ENCODE measurements around the gene PPIG.

DNA sequence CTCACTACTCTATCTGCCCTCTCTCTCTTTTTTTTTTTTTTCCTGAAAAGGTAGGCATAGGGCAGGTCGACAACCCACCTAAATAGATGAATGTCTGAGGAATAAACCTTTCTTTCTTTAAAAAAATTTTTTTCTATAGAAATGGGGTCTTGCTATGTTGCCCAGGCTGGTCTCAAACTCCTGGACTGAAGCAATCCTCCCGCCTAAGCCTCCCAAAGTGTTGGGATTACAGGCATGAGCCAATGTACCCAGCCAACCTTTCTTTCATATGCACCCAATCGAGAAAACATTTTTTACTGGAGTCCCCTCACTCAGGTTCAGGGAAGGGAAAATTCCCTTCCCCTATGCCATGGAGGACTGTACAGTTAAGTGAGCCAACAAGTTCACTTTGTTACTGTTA is 79.1 kb downstream of the PPIG start:
- no peak for TF ChIP-seq CTCF (IDR thresholded peaks at IDR 0.05)
- no peak for TF ChIP-seq POLR2A (IDR thresholded peaks at IDR 0.05)

All from adrenal gland (tissue), 5 donors.